ENCODE data around the gene HMGB3. TPM values are rescaled to one million over a fixed set of nuclear protein-coding genes. Genes with fewer than 3 reads are reported as not detected.

Gene HMGB3
- total RNA-seq, 1 experiment from 2014 or later: 395 TPM

DNA sequence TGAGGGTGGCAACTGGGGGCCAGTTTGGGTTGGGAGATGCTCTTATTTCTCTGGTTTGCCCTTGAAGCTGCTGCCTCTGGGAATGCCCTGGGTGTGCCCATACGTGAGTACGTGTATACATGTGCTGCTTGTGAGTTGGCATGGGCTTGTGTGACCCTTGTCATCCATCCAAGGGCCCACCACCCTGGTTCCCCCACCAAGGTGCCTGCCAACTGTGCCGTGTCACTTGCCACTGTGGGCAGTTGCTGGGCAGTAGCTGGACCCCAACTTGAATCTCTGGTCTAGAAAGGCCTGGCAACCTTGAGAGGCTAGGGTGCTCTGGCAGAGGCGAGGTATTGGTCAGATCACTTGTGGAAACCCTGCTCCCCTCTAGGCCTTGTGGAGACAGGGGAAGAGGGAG is 2.4 kb upstream of the HMGB3 start:
- Mint-ChIP-seq H3K27me3 (ENCODE audit: low read depth) (peaks cover 8% of the 10 kb centered on the region), H3K4me3 (no peak overlapping the region), H3K27ac (no peak overlapping the region), H3K9me3 (no peaks in the 10 kb centered on the region), H3K36me3 (peaks cover 9% of the 10 kb centered on the region), H3K4me1 (peaks cover 22% of the 10 kb centered on the region)
- no peak for ATAC-seq
- CTCF ChIA-PET: no interaction called here
- no peak for DNase-seq (ENCODE audit: low spot score)
- POLR2A ChIA-PET: no interaction called here
- TF ChIP-seq FOXJ3 (CRISPR knock-in tag; IDR thresholded peaks at IDR 0.05; ENCODE audit: borderline replicate concordance): no peak
- no peak for TF ChIP-seq ZNF416 (CRISPR knock-in tag; IDR thresholded peaks at IDR 0.05)
- no peak for TF ChIP-seq NR2C2 (CRISPR knock-in tag; IDR thresholded peaks at IDR 0.05)
- TF ChIP-seq ZNF121 (CRISPR knock-in tag; IDR thresholded peaks at IDR 0.05): no peak
- no peak for TF ChIP-seq PRRX2 (CRISPR knock-in tag; IDR thresholded peaks at IDR 0.05)
- no peak for TF ChIP-seq OVOL2 (CRISPR knock-in tag; IDR thresholded peaks at IDR 0.05; ENCODE audit: borderline replicate concordance)
- TF ChIP-seq ELF4 (CRISPR knock-in tag; IDR thresholded peaks at IDR 0.05; ENCODE audit: low read depth): no peak
- no peak for TF ChIP-seq CREM (CRISPR knock-in tag; IDR thresholded peaks at IDR 0.05)
- TF ChIP-seq, protein P1, sequence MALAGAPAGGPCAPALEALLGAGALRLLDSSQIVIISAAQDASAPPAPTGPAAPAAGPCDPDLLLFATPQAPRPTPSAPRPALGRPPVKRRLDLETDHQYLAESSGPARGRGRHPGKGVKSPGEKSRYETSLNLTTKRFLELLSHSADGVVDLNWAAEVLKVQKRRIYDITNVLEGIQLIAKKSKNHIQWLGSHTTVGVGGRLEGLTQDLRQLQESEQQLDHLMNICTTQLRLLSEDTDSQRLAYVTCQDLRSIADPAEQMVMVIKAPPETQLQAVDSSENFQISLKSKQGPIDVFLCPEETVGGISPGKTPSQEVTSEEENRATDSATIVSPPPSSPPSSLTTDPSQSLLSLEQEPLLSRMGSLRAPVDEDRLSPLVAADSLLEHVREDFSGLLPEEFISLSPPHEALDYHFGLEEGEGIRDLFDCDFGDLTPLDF (CRISPR knock-in tag; IDR thresholded peaks at IDR 0.05): no peak
- no peak for TF ChIP-seq JAZF1 (CRISPR knock-in tag; IDR thresholded peaks at IDR 0.05)
- TF ChIP-seq, protein P2, sequence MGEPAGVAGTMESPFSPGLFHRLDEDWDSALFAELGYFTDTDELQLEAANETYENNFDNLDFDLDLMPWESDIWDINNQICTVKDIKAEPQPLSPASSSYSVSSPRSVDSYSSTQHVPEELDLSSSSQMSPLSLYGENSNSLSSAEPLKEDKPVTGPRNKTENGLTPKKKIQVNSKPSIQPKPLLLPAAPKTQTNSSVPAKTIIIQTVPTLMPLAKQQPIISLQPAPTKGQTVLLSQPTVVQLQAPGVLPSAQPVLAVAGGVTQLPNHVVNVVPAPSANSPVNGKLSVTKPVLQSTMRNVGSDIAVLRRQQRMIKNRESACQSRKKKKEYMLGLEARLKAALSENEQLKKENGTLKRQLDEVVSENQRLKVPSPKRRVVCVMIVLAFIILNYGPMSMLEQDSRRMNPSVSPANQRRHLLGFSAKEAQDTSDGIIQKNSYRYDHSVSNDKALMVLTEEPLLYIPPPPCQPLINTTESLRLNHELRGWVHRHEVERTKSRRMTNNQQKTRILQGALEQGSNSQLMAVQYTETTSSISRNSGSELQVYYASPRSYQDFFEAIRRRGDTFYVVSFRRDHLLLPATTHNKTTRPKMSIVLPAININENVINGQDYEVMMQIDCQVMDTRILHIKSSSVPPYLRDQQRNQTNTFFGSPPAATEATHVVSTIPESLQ (CRISPR knock-in tag; IDR thresholded peaks at IDR 0.05): no peak
- TF ChIP-seq, protein P3, sequence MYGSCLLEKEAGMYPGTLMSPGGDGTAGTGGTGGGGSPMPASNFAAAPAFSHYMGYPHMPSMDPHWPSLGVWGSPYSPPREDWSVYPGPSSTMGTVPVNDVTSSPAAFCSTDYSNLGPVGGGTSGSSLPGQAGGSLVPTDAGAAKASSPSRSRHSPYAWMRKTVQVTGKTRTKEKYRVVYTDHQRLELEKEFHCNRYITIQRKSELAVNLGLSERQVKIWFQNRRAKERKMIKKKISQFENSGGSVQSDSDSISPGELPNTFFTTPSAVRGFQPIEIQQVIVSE (CRISPR knock-in tag; IDR thresholded peaks at IDR 0.05; ENCODE audit: borderline replicate concordance): no peak
- TF ChIP-seq, protein P4, sequence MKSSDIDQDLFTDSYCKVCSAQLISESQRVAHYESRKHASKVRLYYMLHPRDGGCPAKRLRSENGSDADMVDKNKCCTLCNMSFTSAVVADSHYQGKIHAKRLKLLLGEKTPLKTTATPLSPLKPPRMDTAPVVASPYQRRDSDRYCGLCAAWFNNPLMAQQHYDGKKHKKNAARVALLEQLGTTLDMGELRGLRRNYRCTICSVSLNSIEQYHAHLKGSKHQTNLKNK (CRISPR knock-in tag; IDR thresholded peaks at IDR 0.05): no peak
- no peak for TF ChIP-seq MYBL2 (CRISPR knock-in tag; IDR thresholded peaks at IDR 0.05)
- TF ChIP-seq, protein P5, sequence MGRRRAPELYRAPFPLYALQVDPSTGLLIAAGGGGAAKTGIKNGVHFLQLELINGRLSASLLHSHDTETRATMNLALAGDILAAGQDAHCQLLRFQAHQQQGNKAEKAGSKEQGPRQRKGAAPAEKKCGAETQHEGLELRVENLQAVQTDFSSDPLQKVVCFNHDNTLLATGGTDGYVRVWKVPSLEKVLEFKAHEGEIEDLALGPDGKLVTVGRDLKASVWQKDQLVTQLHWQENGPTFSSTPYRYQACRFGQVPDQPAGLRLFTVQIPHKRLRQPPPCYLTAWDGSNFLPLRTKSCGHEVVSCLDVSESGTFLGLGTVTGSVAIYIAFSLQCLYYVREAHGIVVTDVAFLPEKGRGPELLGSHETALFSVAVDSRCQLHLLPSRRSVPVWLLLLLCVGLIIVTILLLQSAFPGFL (CRISPR knock-in tag; IDR thresholded peaks at IDR 0.05; ENCODE audit: borderline replicate concordance): no peak
- TF ChIP-seq, protein P6, sequence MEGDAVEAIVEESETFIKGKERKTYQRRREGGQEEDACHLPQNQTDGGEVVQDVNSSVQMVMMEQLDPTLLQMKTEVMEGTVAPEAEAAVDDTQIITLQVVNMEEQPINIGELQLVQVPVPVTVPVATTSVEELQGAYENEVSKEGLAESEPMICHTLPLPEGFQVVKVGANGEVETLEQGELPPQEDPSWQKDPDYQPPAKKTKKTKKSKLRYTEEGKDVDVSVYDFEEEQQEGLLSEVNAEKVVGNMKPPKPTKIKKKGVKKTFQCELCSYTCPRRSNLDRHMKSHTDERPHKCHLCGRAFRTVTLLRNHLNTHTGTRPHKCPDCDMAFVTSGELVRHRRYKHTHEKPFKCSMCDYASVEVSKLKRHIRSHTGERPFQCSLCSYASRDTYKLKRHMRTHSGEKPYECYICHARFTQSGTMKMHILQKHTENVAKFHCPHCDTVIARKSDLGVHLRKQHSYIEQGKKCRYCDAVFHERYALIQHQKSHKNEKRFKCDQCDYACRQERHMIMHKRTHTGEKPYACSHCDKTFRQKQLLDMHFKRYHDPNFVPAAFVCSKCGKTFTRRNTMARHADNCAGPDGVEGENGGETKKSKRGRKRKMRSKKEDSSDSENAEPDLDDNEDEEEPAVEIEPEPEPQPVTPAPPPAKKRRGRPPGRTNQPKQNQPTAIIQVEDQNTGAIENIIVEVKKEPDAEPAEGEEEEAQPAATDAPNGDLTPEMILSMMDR (IDR thresholded peaks at IDR 0.05): no peak

DNA sequence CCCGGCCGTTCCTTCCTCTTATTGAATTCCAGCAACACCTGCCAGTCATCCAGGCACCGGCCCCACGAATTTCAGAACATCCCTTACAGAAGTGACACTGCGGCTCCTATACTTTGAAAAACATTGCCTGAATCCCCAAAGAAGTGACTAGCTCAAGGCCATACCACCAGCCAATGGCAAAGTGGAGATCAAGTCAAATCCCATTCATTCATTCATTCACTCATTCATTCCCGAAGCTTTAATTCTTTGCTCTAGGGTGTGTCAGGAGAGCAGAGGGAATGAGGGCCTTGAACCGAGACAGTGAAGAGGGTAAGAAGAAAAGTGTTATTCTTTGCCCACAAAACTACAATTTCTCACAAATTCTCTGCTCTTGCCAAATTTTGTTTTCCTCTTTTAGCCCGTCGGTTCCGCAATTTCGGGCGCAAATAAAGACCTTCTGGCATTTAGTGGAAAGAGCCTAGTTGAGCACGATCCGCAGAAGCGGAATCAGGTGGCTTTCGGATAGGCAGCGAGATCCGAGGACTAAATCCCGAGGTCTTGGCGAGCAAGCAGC is 824 bp upstream of the HMGB3 start:
- no peaks in the 10 kb centered on the region for H3K9me3 Mint-ChIP-seq
- peaks cover 24% of the 10 kb centered on the region for H3K4me1 Mint-ChIP-seq
- ATAC-seq (no peak), DNase-seq (ENCODE audit: low spot score) (no peak)
- peak overlapping the region; percentile 71 for H3K4me3 Mint-ChIP-seq
- TF ChIP-seq, protein P7, sequence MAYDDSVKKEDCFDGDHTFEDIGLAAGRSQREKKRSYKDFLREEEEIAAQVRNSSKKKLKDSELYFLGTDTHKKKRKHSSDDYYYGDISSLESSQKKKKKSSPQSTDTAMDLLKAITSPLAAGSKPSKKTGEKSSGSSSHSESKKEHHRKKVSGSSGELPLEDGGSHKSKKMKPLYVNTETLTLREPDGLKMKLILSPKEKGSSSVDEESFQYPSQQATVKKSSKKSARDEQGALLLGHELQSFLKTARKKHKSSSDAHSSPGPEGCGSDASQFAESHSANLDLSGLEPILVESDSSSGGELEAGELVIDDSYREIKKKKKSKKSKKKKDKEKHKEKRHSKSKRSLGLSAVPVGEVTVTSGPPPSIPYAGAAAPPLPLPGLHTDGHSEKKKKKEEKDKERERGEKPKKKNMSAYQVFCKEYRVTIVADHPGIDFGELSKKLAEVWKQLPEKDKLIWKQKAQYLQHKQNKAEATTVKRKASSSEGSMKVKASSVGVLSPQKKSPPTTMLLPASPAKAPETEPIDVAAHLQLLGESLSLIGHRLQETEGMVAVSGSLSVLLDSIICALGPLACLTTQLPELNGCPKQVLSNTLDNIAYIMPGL (CRISPR knock-in tag; IDR thresholded peaks at IDR 0.05): no peak
- TF ChIP-seq SMAD4 (CRISPR knock-in tag; IDR thresholded peaks at IDR 0.05): no peak
- no peak for TF ChIP-seq ATF1 (CRISPR knock-in tag; IDR thresholded peaks at IDR 0.05)
- TF ChIP-seq, protein P8, sequence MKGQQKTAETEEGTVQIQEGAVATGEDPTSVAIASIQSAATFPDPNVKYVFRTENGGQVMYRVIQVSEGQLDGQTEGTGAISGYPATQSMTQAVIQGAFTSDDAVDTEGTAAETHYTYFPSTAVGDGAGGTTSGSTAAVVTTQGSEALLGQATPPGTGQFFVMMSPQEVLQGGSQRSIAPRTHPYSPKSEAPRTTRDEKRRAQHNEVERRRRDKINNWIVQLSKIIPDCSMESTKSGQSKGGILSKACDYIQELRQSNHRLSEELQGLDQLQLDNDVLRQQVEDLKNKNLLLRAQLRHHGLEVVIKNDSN (CRISPR knock-in tag; IDR thresholded peaks at IDR 0.05): no peak
- no peak for TF ChIP-seq OVOL2 (CRISPR knock-in tag; IDR thresholded peaks at IDR 0.05; ENCODE audit: borderline replicate concordance)
- TF ChIP-seq ZNF671 (CRISPR knock-in tag; IDR thresholded peaks at IDR 0.05): no peak
- TF ChIP-seq, protein P2 (CRISPR knock-in tag; IDR thresholded peaks at IDR 0.05): no peak
- ChIA-PET POLR2A (interaction anchor here (1.5 kb wide), 1 partner anchor 210 kb away, joined by 5 read pairs; no protein-coding TSS in a partner anchor), CTCF (interaction anchor here (1.9 kb wide), 1 partner anchor 210 kb away, joined by 8 read pairs; no protein-coding TSS in a partner anchor)
- H3K36me3 Mint-ChIP-seq: peaks cover 21% of the 10 kb centered on the region
- peak overlapping the region; percentile 57 for H3K27ac Mint-ChIP-seq
- H3K27me3 Mint-ChIP-seq (ENCODE audit: low read depth): peaks cover 8% of the 10 kb centered on the region

All from WTC11 (cell line).